IPS DF 6.9 (cell line): ENCODE results near the gene CCDC127.

Source experiments
- DNase-seq: peaks from one replicate; pipeline ENCODE4 v3.0.0-alpha.2; 2013; ENCODE audit warnings: low read depth, low spot score
- H3K27ac ChIP-seq: one replicate; pipeline ENCODE4 v1.5.1; 2013; ENCODE audit warnings: low read length, control low read depth
- H3K27me3 ChIP-seq: 2 replicates; pipeline ENCODE4 v1.6.1; 2013; ENCODE audit warnings: mild to moderate bottlenecking, low read length; ENCODE audit not compliant: control insufficient read depth, insufficient read depth
- H3K36me3 ChIP-seq: 2 replicates; pipeline ENCODE4 v1.6.1; 2013; ENCODE audit warnings: low read length; ENCODE audit not compliant: control insufficient read depth, insufficient read depth
- H3K4me1 ChIP-seq: 2 replicates; pipeline ENCODE4 v1.6.1; 2013; ENCODE audit warnings: low read length; ENCODE audit not compliant: control insufficient read depth, insufficient read depth
- H3K4me3 ChIP-seq: 2 replicates; pipeline ENCODE4 v1.5.1; 2013; ENCODE audit warnings: mild to moderate bottlenecking, low read length
- H3K9me3 ChIP-seq: 2 replicates; pipeline ENCODE4 v1.6.1; 2013; ENCODE audit warnings: low read length, inconsistent platforms; ENCODE audit not compliant: control insufficient read depth, insufficient read depth
- WGBS: extraction: QIAGEN DNeasy Blood & Tissue Kit; methylation state at CpG from one replicate; pipeline ENCODE4 v1.1.7; 2013; ENCODE audit warnings: mixed read lengths, missing lambda C conversion rate; ENCODE audit not compliant: insufficient read length, insufficient coverage; 5-methylcytosine and 5-hydroxymethylcytosine counted together

The CCDC127 gene

DNA sequence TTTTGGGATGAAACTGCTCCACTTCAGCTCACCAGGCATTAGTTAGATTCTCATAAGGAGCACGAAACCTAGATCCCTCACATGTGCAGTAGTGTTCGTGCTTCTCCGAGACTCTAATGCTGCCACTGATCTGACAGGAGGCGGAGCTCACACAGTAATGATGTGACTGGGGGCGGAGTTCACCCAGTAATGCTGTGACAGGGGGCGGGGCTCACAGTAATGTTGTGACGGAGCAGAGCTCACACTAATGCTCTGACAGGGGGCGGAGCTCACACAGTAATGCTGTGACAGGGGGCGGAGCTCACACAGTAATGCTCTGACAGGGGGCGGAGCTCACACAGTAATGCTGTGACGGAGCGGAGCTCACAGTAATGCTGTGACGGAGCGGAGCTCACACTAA lies 53.7 kb downstream of the CCDC127 start:
- no peaks in the 10 kb centered on the region for H3K9me3 ChIP-seq
- no CpG with 5 or more reads among the region's 14 CpGs for WGBS
- no peak overlapping the region for H3K4me3 ChIP-seq
- no peaks in the 10 kb centered on the region for H3K4me1 ChIP-seq
- no peak for DNase-seq
- peaks cover 25% of the 10 kb centered on the region for H3K36me3 ChIP-seq
- H3K27ac ChIP-seq, result no peak overlapping the region
- H3K27me3 ChIP-seq, result no peaks in the 10 kb centered on the region

DNA sequence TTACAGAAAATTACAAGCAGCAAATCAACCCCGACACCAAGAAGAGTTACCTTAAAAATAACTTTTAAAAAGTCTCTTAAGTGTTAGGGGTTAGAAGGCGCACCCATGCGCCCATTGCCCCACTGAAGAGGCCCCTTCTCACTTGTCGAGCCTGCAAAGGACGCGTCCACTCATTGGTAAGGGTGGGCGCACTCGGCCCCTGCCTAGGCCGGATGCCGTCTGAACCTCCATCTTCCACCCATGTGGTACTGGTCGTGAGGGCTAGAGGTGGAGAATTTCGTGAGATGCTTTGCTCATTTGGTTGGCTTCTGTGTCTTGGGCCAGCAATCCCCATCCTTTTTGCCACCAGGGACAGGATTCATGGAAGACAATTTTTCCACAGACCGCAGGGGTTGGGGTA lies 54.1 kb downstream of the CCDC127 start:
- DNase-seq, result no peak
- WGBS, result no CpG with 5 or more reads among the region's 13 CpGs
- no peaks in the 10 kb centered on the region for H3K4me1 ChIP-seq
- H3K36me3 ChIP-seq, result peaks cover 26% of the 10 kb centered on the region
- H3K27me3 ChIP-seq, result no peaks in the 10 kb centered on the region
- no peak overlapping the region for H3K4me3 ChIP-seq
- no peak overlapping the region for H3K27ac ChIP-seq
- no peaks in the 10 kb centered on the region for H3K9me3 ChIP-seq

DNA sequence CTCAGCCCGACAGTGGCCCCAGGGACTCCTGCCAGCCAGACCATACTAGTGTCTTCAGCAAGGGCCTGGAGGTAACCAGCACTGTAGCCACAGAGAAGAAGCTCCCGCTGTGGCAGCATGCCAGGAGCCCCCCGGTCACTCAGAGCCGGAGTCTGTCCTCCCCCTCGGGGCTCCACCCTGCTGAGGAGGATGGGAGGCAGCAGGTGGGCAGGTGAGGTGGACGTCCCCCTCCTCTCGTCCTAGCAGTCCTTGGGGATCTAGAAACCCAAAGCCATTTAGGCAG lies 54.7 kb downstream of the CCDC127 start:
- no peak overlapping the region for H3K4me3 ChIP-seq
- H3K27me3 ChIP-seq, result no peaks in the 10 kb centered on the region
- H3K36me3 ChIP-seq, result peaks cover 27% of the 10 kb centered on the region
- H3K4me1 ChIP-seq, result no peaks in the 10 kb centered on the region
- H3K9me3 ChIP-seq, result no peaks in the 10 kb centered on the region
- WGBS, result no CpG with 5 or more reads among the region's 7 CpGs
- no peak for DNase-seq
- H3K27ac ChIP-seq, result no peak overlapping the region

- WGBS, result no CpG with 5 or more reads among the region's 23 CpGs
- no peaks in the 10 kb centered on the region for H3K9me3 ChIP-seq
- peaks cover 27% of the 10 kb centered on the region for H3K36me3 ChIP-seq
- no peak for DNase-seq
- H3K27ac ChIP-seq, result no peak overlapping the region
- no peaks in the 10 kb centered on the region for H3K4me1 ChIP-seq
- H3K27me3 ChIP-seq, result no peaks in the 10 kb centered on the region
- no peak overlapping the region for H3K4me3 ChIP-seq
Measured at GRCh38 chr5:162565-163337, 55.2 kb downstream of the CCDC127 start.

- no peak overlapping the region for H3K4me3 ChIP-seq
- WGBS, result no CpG with 5 or more reads among the region's 19 CpGs
Measured at GRCh38 chr5:162190-162564, 55.8 kb downstream of the CCDC127 start.

GRCh38 chr5:161803-162110 lies 56.2 kb downstream of the CCDC127 start:
- Histone ChIP-seq H3K4me1 (no peaks in the 10 kb centered on the region), H3K27ac (no peak overlapping the region), H3K9me3 (no peaks in the 10 kb centered on the region), H3K4me3 (no peak overlapping the region), H3K27me3 (no peaks in the 10 kb centered on the region), H3K36me3 (peaks cover 32% of the 10 kb centered on the region)
- no CpG with 5 or more reads among the region's 17 CpGs for WGBS
- DNase-seq, result no peak

More at GRCh38 chr5:162190-162564, 55.8 kb downstream of the CCDC127 start:
- H3K27me3 ChIP-seq, result no peaks in the 10 kb centered on the region
- no peak overlapping the region for H3K27ac ChIP-seq
- no peak for DNase-seq
- no peaks in the 10 kb centered on the region for H3K9me3 ChIP-seq
- peaks cover 30% of the 10 kb centered on the region for H3K36me3 ChIP-seq
- H3K4me1 ChIP-seq, result no peaks in the 10 kb centered on the region

- no CpG with 5 or more reads among the region's 23 CpGs for WGBS
- Histone ChIP-seq H3K4me1 (no peaks in the 10 kb centered on the region), H3K4me3 (no peak overlapping the region), H3K27ac (no peak overlapping the region), H3K9me3 (no peaks in the 10 kb centered on the region), H3K27me3 (no peaks in the 10 kb centered on the region), H3K36me3 (peaks cover 38% of the 10 kb centered on the region)
- DNase-seq, result no peak
Measured at GRCh38 chr5:160921-161802, 56.8 kb downstream of the CCDC127 start.

DNA sequence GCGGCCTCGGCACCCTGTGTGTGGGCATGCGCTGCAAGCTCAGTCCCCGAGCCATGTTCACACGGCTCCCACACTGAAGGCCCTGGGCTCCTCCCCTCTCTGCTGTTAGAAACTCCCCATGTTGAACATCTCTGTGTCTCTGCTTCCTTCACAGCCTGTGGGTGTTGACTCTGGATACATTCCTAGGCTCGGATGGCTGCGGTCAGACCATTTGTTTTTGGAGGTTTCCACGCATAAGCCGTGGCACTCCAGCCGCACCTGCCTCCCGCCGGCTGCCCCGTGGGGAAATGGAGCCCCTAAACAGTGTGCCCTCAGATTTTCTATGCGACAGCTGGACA lies 57.8 kb downstream of the CCDC127 start:
- Histone ChIP-seq H3K36me3 (peaks cover 49% of the 10 kb centered on the region), H3K4me3 (no peak overlapping the region), H3K4me1 (no peaks in the 10 kb centered on the region), H3K27ac (no peak overlapping the region), H3K27me3 (no peaks in the 10 kb centered on the region), H3K9me3 (no peaks in the 10 kb centered on the region)
- DNase-seq, result no peak
- no CpG with 5 or more reads among the region's 14 CpGs for WGBS

GRCh38 chr5:159448-160172 lies 58.3 kb downstream of the CCDC127 start:
- no peaks in the 10 kb centered on the region for H3K4me1 ChIP-seq
- peaks cover 54% of the 10 kb centered on the region for H3K36me3 ChIP-seq
- WGBS, result no CpG with 5 or more reads among the region's 19 CpGs
- H3K27me3 ChIP-seq, result no peaks in the 10 kb centered on the region
- no peak for DNase-seq
- H3K27ac ChIP-seq, result no peak overlapping the region
- H3K9me3 ChIP-seq, result no peaks in the 10 kb centered on the region
- H3K4me3 ChIP-seq, result no peak overlapping the region

DNA sequence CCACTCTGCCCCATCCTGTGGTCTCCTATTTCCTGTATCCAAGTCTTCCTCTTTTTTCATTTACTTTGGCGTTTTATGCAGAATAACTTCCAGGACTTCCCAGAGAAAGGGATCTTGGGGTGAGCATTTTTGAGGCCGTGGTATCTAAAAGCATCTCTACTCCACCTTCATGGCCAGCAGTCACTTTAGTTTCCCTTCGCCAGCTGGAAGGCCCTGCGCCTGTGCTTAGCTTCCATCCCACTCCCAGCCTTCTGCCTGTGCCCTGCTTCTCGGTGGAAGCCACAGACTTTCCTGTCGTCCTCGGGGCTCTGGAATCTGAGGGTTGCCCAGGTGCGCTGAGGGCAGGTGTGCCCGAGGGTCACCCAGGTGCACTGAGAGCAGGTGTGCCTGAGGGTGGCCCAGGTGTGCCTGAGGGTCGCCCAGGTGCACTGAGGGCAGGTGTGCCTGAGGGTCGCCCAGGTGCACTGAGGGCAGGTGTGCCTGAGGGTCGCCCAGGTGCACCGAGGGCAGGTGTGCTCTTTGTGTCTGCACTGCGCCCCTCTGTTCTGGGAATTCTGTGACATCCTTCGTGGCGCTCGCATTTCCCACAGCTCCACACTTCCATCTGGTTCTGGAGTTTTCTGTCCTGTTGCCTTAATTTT lies 59.0 kb downstream of the CCDC127 start:
- Histone ChIP-seq H3K27ac (no peak overlapping the region), H3K36me3 (peaks cover 58% of the 10 kb centered on the region), H3K4me3 (no peak overlapping the region), H3K4me1 (no peaks in the 10 kb centered on the region), H3K9me3 (no peaks in the 10 kb centered on the region), H3K27me3 (no peaks in the 10 kb centered on the region)
- no CpG with 5 or more reads among the region's 17 CpGs for WGBS
- no peak for DNase-seq
